Fibroblast of mammary gland (primary cell): ENCODE results near the gene PRDM4.

Experiments
- DNase-seq: peaks from one replicate; pipeline ENCODE4 v3.0.0-alpha.2; 2010; ENCODE audit warnings: low read depth
- H3K4me3 ChIP-seq: 2 replicates; pipeline ENCODE4 v1.5.1; 2011; ENCODE audit warnings: low read depth, mild to moderate bottlenecking, low read length, moderate library complexity; ENCODE audit not compliant: control insufficient read depth
- TF ChIP-seq, protein P1 (sequence below): conservative IDR thresholded peaks from 2 replicates; pipeline ENCODE4 v1.5.1; 2011; ENCODE audit warnings: low read depth, low read length, inconsistent platforms; ENCODE audit not compliant: control insufficient read depth, insufficient read depth

PRDM4 gene

DNA sequence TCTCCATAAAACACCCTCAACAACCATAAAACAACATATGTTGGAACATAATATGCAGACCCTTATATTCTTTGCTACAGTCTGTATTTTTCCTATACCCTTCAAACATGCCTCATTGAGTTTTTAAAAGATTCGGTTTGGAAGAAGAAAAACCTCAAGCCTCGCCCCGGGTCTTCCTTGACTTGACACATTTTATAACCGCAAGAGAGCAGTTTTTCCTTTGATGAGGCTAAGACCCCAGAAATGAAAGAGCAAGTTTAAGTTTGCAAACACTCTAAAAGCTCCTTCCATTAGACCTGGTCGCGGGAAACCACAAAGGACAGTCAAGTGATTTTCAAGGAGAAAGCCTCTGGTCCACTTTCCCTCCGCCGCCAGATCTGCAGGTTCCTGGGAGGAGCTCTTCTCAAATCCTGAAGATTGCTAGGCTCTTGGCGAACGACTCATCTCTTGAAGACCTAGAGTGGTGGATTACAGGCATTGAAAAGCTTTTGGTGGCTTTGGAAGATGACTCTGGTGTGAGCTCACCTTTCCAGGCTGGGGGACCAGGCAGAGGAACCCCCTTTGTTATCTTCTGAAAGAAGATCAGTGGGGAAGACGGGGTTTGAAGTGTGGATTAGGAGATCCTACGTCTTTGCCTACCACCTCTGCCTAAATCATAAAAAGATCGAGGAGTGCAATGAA is 13.6 kb upstream of the PRDM4 start, which contains the start of gene ASCL4:
Gene ASCL4, plus strand, starts transcription at position 356 of the 681 bp plus-strand sequence. CDS start 515 bp downstream, outside the sequence.
- no peak within 1 kb of the TSS for H3K4me3 ChIP-seq
- TF ChIP-seq, protein P1, sequence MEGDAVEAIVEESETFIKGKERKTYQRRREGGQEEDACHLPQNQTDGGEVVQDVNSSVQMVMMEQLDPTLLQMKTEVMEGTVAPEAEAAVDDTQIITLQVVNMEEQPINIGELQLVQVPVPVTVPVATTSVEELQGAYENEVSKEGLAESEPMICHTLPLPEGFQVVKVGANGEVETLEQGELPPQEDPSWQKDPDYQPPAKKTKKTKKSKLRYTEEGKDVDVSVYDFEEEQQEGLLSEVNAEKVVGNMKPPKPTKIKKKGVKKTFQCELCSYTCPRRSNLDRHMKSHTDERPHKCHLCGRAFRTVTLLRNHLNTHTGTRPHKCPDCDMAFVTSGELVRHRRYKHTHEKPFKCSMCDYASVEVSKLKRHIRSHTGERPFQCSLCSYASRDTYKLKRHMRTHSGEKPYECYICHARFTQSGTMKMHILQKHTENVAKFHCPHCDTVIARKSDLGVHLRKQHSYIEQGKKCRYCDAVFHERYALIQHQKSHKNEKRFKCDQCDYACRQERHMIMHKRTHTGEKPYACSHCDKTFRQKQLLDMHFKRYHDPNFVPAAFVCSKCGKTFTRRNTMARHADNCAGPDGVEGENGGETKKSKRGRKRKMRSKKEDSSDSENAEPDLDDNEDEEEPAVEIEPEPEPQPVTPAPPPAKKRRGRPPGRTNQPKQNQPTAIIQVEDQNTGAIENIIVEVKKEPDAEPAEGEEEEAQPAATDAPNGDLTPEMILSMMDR = no peak

GRCh38 chr12:107767466-107767865 is 6.5 kb upstream of the PRDM4 start:
- no peak for DNase-seq
- TF ChIP-seq, protein P1 = no peak
- H3K4me3 ChIP-seq = no peak overlapping the region

More for the DNA sequence above, 13.6 kb upstream of the PRDM4 start, which contains the start of gene ASCL4:
- DNase-seq = no peak

- TF ChIP-seq, protein P1 = no peak
- DNase-seq = no peak
- H3K4me3 ChIP-seq = no peak overlapping the region
These were observed 4.4 kb upstream of the PRDM4 start for GRCh38 chr12:107765316-107765715.

DNA sequence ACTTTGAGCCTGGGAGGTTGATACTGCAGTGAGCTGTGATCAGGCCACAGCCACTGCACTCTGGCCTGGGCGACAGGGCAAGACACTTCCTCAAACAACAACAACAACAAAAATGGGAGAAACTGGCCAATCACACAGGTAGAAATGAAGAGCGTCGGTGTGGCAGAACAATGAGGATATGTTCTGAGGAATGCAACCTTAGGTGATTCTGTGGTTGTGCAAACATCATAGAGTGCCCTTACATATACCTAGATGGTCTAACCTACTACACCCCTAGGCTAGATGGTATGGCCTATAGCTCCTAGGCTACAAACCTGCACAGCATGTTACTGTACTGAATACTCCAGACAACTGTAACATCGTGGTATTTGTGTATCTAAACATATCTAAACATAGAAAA is 3.7 kb upstream of the PRDM4 start:
- TF ChIP-seq, protein P1 = no peak
- DNase-seq = no peak
- no peak overlapping the region for H3K4me3 ChIP-seq

GRCh38 chr12:107762874-107763273 is 1.9 kb upstream of the PRDM4 start:
- TF ChIP-seq, protein P1 = no peak
- H3K4me3 ChIP-seq = no peak overlapping the region
- no peak for DNase-seq

DNA sequence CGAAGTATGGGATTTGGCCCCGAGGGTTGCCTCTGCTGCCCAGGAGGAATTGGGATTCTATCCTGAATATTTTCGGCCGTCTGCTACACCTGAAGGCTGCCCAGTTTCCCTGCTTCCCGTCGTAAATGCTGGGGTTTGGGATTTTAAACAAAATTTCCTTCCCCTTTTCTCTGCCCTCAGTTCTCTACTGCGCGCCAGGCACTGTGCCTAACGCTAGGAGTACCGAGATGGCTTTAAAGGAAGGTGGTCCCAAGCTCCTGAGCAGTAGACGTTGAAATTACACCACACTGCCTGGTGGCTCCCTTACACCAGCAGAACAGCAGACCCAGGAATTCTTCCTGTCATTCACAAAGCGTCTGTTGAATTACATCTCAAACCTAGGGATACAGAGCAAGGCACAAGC is 566 bp upstream of the PRDM4 start:
- TF ChIP-seq, protein P1 = no peak
- H3K4me3 ChIP-seq = peak overlapping the region; percentile 79
- DNase-seq = no peak
